Activated naive CD8-positive, alpha-beta T cell treated with anti-CD3 and anti-CD28 coated beads, Interleukin-2, amount 50 U/mL, for 16 hours (primary cell): ENCODE results near the gene PLEKHN1.
"Not testable (repeated sequence)": the region's sequence is repeated elsewhere in the genome, so short reads cannot be mapped to it uniquely, and the experiment has no call there.

ENCODE experiments used
- DNase-seq: peaks from one replicate; pipeline ENCODE4 v3.0.0-alpha.2; 2020; ENCODE audit warnings: low read depth, low spot score

Gene PLEKHN1

DNA sequence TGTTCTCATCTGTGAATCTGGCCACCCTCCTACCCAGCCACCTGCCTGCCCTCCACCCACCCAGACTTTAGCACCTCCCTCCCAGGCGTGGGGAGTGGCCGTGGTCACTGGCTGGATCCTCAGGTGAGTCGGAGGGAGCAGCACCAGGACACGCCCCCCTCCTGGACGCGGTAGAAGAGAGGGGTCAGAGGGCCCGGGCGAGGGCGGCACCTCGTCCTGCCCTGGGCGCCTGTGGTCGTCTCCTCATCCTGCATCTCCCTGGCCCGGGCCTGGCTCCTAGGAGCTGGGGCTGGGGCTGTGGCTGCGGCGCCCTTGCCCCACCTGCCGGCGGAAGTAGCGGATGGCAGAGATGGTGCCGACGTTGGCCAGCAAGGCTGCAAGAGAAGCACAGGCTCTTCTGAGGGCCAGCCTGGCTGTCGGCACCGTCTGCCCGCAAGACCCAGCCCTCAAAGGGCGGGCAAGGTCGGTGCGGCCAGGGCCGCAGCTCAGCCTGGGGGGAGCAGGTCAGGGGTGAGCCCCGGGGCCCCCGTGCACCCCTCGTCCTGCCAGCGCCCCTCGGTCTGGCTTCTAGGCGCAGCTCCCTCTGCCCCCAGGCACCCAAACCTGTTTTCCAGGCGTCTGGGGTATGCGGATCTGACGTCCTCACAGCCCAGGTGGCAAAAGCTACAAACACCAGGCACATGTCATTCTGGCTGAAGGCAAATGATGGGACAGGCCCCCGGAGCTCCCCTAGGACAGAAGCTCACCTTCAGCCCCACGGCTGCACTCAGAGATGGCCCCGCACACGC, 9.8 kb downstream of the PLEKHN1 start:
- DNase-seq = no peak

DNA sequence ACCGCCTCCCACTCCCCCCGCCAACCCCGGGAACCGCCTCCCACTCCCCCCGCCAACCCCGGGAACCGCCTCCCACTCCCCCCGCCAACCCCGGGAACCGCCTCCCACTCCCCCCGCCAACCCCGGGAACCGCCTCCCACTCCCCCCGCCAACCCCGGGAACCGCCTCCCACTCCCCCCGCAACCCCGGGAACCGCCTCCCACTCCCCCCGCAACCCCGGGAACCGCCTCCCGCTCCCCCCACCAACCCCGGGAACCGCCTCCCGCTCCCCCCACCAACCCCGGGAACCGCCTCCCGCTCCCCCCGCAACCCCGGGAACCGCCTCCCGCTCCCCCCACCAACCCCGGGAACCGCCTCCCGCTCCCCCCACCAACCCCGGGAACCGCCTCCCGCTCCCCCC, 10.5 kb downstream of the PLEKHN1 start:
- DNase-seq = not testable (repeated sequence)

DNA sequence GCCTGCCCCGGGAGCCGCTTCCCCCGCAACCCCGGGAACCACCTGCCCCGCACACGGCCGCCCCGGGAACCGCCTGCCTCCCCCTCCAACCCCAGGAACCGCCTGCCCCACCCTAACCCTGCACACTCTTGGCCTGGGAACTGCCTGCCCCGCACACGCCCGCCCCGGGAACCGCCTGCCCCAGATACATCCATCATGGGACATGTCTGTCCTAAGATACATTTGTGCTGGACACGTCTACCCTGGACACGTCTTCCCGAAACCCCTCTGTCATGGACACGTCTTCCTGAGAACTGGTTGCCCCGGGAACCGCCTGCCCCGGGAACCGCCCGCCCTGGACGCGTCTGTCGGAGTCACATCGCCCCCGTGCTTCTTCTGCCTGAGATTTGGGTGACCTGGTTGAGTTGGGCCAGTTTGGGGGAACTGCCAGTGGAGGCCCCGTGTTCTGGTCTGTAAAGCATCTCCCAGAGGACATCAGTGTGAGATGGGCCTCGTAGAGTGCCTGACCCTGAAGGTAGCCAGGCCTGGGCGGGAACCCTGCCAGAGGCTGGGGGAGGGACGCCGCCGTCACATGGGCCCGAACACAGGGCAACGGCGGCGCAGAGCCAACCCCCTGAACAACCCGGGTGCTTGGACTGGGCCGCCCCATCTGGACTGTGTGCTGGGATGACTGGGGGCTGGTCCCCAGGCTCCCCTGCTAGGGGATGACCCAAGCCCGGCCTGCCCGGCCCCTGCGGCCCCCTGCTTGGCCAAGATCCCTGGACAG, 12.0 kb downstream of the PLEKHN1 start:
- DNase-seq = no peak

DNA sequence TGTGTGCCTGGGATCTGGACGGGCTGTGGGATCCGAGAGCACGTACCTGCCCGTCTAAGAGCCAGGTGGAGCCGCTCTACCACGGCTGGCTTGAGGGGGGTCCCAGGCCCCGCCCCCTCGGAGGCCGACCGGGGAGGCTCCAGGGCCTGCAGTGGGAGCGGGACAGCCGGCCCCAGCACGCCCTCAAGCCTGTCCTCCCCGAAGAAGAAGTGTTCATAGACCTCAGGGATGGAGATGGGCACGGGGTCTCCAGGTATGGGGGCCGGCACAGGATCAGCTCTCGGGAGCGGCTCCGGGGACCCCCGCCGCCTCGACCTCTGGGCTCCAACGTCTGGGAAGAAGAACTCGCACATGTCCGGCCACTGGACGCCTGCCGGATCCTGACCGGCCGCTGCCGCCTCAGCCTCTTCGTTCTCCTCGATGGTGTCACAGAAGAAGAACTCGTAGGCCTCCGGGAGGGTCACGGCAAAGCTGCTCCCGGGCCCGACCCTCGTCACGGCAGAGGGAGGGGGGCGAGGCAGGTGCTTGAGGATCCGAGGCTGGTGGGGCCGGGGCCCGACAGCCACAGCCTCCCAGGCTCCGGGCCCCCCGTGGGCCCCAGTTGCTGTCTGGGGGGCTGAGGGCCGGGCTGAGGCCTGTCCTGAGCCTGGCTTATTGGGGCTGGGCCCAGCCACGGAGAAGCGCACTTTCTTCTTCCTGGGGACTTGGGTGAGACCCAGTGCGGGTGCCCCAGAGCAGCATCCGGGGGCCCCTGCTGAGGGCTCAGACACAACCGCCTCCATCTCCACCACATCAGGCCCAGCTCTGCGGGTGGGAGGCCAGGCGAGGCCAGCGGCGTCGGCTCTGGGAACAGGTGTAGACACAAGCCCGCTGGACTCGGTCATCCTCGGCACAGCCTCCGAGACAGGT, 12.8 kb downstream of the PLEKHN1 start:
- DNase-seq = no peak

DNA sequence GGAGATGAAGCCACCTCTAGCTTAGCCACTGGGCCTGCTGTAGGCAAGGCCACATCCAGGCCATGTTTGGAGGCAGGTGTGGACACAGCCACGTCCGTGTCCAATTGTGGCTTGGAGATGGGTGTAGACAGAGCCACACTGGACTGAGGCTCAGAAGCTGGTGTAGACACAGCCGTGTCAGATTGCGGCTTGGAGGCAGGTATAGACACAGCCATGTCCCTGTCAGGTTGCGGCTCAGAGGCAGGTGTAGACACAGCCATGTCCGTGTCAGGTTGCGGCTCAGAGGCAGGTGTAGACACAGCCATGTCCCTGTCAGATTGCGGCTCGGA, 13.4 kb downstream of the PLEKHN1 start:
- DNase-seq = no peak

DNA sequence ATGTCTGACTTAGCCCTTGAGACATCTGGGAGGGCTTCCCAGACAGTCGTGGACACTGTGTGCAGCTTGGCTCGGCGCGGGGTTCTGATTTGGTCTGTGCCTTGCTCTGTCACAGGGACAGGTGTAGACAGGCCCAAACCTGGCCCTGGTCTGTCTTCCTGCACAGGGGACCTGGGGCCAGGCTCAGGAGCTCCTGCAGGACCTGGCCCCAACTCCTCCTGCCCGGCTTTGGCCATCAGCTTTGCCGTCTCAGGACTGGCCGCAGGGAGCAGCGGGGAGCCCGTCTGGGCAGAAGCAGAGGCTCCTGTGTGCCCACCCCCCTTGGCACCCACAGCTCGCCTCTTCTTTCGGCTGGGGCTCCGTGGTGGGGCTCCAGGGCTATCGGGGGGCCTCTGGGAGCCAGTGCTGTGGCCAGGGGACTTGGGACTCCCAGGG, 13.9 kb downstream of the PLEKHN1 start:
- DNase-seq = no peak

DNA sequence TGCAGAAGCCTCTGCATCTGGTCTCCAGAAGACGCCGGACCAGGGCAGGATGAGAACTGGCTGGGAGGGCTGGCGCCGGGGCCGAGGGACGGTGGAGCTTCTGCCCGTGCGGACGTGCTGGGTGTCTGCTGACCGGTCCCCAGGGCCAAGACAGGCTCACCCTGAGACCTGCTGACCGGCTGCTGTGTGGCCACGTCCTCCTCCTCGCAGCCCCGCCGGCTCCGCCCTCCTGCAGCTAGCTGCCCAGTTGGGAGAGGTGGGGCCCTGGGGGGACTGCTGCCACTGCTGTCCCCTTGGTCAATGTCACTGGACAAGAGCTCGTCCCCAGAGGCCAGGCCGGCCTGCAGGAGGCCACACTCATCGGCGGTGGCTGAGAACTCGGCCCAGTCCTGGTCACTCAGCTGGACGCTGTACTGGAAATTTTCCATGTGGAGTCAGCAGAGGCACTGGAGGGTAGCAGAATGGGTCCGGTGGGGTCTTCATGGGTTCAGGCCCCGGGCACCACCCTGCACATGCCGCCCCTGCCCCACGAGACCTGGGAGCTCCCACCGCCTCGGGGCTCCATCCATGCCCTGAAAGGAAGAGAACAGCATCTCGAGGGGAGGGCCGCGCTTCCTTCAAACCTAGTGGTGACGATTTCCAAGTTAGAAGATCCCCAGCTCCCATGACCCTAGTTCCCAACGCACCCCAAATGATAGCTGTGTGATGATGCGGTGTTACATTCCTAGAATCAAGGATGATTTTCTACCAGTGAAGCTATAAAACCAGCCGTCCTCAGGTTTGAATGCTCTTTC, 14.5 kb downstream of the PLEKHN1 start:
- DNase-seq = no peak

DNA sequence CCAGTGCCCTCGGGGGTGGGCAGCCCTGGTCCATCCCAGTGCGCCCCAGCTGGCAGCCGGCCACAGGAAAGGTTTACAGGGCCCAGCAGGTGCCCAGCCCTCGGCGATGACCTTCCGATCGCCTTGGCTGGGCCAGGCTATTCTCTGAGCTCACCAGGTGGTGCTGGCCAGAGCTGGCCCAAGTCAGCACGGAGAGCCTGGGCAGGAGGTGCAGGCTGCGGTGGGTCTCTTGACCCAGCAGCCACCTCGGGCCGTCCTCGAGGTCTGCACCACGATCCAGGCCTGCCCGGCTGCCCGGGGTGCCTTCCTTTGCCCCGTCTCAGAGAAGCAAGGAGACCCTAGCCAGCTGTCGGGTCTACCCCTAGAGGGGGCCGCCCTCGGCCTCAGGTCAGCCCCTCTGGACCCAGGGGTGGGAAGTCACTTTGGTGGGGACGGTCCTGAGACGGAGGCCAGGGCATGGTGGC, 15.2 kb downstream of the PLEKHN1 start:
- no peak for DNase-seq

DNA sequence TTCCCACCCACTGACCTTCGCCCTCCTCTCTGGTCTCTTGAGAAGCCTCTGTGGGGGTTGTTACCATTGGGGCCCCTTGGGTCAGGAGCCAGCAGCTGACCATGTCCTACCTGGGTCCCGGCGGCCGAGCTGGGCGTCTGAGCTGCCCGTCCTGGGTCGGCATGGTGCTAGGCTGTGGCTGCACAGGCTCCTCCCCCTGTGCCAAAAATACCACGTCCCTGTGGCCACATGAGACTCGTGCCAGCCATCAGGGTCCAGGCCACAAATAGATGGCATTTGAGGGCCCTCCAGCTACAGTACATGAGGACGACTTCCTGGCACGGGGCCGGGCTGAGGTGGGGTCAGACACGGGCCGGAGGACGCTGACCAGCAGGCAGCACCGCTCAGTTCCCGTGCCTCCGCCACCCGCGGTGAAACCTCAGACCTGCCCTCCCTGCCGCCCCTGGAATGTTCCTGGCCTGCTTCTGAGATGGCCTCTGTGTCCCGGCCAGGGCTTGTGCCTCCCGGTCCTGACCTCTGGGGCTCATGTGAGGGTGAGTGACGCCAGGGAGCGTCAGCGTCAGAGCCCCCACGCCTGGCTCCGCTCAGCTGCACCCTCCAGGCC, 15.8 kb downstream of the PLEKHN1 start, which contains the start of gene PERM1:
Gene PERM1 (minus strand): TSS at position 139 of the 604 bp plus-strand sequence. CDS start 1,064 bp downstream, outside the sequence.
- DNase-seq = no peak

DNA sequence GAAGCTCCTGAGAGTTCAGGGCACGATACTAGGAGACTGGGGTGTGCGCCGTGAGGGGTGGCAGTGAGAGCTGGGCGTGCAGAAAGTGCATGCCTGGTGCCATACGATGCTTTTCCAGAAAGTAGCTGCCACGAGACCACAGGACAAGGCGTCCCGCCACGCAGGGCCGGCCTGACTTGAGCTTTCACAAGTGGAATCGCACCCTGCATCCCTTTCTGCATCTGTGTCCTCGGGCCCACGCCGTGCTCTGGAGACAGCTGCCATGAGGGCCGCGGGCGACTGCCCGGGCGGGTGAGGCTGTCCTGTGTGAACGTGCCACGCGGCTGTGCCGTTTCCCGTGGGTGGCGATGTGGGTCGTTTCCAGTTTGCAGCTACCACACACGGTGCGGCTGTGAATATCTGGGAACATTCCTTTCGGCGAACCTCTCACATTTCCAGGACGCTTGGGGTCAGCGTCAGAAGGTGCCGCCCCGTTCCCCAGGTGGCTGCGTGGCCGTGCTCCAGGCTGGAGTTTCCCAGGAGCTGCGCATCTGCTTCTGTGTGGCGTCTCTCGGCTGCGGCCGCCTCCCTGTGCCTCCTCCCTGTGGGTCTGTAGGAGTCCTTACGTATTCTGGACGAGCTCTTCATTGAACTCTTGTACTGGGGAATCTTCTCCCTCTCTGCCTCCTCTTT, 16.6 kb downstream of the PLEKHN1 start:
- DNase-seq = no peak

DNA sequence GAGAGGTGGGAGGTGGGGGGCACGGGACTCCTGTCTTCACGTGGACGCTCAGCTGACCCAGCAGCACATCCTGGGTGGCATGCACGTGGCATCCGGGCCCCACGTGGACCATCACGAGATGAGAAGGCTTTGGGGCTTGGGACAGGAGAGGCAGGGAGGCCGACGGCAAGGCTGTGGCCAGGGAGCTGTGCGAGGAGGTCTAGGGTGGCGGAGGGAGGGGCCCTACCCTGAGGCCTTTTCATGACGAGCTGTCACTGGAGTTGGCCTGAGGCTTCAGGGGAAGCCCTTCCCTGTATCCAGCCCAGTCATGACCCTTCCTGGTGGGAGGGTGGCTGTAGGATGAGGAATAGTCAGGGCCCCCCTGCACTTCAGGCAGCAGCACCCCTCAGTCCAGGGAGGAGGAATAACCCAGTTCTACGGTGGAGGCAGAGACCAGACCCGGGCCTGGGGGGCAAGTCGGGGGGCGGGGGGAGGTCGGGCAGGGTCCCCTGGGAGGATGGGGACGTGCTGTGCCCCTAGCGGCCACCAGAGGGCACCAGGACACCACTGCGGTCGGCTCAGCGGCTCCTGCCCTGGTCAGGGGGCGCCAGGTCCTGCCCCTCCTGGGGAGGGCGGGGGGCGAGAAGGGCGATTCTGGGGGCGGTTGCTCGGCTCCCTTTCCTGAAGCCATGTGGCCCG, 17.7 kb downstream of the PLEKHN1 start:
- peak; percentile 54 for DNase-seq

DNA sequence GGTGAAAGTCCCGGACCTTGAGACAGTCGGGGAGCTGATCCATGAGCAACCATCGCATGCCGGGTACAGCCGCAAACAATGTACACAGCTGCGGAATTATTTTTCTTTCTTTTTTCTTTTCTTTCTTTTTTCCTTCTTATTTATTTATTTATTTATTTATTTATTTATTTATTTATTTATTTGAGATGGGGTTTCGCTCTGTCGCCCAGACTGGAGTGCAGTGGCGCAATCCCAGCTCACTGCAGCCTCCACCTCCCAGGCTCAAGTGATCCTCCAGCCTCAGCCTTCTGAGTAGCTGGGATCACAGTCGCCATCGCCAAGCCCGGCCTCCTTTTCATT, 18.2 kb downstream of the PLEKHN1 start:
- DNase-seq = no peak

DNA sequence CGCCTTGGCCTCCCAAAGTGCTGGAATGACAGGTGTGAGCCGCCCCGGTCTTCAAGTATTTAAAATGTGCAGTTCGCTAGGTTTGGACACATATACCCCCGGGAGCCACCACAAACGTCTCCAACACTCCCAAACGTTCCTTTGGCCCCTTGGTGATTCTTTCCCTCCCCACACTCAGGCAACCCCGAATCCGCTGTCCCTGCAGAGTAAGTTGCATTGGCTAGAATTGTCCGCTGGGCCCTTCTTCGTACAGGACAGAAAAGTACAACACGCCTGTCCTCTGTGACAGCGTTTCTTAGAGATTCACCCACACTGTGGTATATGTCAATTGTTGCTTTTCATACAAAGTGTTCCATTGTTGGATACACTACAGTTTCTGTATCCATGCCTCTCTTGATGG, 18.8 kb downstream of the PLEKHN1 start:
- DNase-seq = no peak

DNA sequence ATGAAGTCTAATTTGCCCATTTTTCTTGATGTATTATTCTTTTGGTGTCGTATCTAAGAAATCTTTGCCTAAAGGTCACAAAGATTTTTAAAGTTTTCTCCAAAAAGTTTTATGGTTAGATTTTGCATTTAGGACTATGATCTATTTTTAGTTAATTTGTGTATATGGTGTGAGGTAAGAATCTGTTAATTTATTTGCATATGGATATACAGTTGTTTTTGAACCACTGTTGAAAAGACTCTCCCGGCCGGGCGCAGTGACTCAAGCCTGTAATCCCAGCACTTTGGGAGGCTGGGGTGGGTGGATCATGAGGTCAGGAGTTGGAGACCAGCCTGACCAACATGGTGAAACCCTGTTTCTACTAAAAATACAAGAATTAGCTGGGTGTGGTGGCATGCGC, 21.8 kb downstream of the PLEKHN1 start:
- DNase-seq = not testable (repeated sequence)

DNA sequence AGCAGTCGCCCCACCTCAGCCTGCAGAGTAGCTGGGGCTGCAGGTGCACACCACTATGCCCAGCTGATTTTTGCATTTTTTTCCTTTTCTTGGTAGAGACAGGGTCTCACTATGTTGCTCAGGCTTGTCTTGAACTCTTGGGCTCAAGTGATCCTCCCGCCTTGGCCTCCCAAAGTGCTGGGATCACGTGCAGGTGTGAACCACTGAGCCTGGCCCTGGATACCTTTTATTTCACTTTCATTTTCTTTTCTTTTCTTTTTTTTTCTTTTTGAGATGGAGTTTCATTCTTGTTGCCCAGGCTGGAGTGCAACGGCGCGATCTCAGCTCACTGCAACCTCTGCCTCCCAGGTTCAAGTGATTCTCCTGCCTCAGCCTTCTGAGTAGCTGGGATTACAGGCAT, 25.0 kb downstream of the PLEKHN1 start:
- not testable (repeated sequence) for DNase-seq

DNA sequence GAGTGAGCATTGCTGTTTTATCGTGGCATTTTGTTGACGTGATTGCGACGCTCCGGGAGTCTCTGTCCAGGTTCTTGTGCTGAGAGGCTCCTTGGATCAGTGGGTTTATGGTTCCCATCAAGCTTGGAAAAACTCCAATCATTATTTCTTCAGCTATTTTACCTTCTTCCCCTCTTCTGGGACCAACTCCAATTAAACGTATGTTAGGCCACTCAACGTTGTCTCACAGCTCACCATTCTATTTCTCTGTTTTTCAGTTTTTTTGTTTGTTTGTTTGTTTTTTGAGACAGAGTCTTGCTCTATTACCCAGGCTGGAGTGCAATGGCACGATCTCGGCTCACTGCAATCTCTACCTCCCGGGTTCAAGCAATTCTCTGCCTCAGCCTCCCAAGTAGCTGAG, 25.6 kb downstream of the PLEKHN1 start:
- DNase-seq = no peak

DNA sequence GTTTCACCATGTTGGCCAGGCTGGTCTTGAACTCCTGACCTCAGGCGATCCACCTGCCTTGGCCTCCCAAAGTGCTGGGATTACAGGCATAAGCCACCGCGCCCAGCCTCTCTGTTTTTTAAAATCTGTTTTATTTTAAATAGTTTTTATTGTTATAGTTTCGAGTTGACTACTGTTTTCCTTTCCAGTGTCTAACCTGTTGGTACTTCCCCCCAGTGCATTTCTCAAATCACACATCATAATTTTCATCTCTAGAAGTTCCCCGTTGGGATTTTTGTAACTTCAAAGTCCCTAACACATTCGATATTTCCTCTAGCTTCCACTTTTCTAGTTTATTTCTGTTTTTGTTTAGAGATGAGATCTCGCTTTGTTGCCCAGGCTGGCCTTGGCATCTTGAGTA, 26.1 kb downstream of the PLEKHN1 start:
- no peak for DNase-seq

DNA sequence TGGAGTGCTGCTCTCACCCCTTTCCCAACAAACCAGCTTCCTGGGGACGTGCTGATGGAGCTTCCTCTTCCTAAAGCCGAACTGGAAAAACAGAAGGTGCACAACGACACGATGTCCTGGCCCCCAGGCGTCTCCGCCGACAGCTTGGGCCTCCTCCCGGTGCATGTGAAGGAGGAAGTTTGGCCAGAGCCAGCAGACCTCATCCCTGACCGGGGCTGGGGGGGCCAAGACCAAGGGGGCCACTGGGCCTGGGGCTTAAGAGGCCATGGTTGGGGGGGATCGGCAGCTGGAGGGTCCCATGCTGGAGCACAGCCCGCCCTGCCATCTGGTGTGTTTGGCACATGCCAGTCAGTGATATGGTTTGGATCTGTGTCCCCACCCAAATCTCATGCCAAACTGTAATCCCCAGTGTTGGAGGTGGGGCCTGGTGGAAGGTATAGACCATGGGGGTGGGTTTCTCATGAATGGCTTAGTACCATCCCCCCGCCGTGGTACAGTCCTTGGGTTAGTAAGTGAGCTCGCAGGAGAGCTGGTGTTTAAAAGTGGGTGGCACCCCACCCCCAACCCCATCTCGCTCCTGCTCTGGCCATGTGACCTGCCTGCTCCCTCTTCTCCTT, 27.2 kb downstream of the PLEKHN1 start:
- DNase-seq = no peak

DNA sequence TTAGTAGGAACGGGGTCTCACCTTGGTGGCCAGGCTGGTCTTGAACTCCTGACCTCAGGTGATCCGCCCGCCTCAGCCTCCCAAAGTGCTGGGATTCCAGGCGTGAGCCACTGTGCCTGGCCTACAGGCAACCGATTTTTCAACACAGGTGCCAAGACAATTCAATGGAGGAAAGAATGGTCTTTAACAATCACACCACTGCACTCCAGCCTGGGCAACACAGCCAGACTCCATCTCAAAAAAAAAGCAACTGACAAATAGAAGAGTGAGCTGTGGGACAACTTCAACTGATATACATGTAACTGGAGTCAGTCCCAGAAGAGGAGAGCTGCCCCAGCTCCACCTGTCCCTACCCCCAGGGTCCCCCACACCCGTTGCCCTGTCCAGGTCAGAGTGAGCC, 28.3 kb downstream of the PLEKHN1 start:
- not testable (repeated sequence) for DNase-seq
